HepG2 (cell line): ENCODE data around the gene TMEM250. TPM values are rescaled to one million over a fixed set of nuclear protein-coding genes. Genes with fewer than 3 reads are reported as not detected.

Experiments
- BCL6 ChIP-seq: IDR thresholded peaks from 2 replicates; pipeline ENCODE4 v1.6.1; 2016; ENCODE audit warnings: missing genetic modification reagents, missing compliant biosample characterization
- CEBPB ChIP-seq: IDR thresholded peaks from 2 replicates; pipeline ENCODE4 v1.6.1; 2011; ENCODE audit warnings: low read depth, low read length, improper control_type of control experiment, borderline replicate concordance
- FLYWCH1 ChIP-seq: sonication (generic); formaldehyde crosslinking; IDR thresholded peaks from 2 replicates; pipeline ENCODE4 v1.8.1; 2023; ENCODE audit warnings: mild to moderate bottlenecking, missing genetic modification reagents
- GABPA ChIP-seq, 2 experiments: IDR thresholded peaks; 2 replicates each; pipeline ENCODE4 v1.6.1; 2011 to 2016; ENCODE audit warnings: low read depth in 2 of 2, low read length in 1 of 2, missing biosample characterization in 1 of 2, missing genetic modification characterization in 1 of 2
- KAT8 ChIP-seq: IDR thresholded peaks from 2 replicates; pipeline ENCODE4 v1.6.1; 2016; ENCODE audit warnings: missing genetic modification reagents, missing compliant biosample characterization
- KDM4B ChIP-seq: sonication (generic); formaldehyde crosslinking; IDR thresholded peaks from 2 replicates; pipeline ENCODE4 v1.4.0; 2020; ENCODE audit warnings: missing genetic modification reagents
- MEIS2 ChIP-seq: sonication (generic); formaldehyde crosslinking; IDR thresholded peaks from 2 replicates; pipeline ENCODE4 v1.9.0; 2021; ENCODE audit warnings: mild to moderate bottlenecking, missing genetic modification reagents
- MLLT10 ChIP-seq: sonication (generic); formaldehyde crosslinking; IDR thresholded peaks from 2 replicates; pipeline ENCODE4 v1.4.0; 2020; ENCODE audit warnings: missing genetic modification reagents
- NCOR1 ChIP-seq: fragments of 200-600 bp; sonication (generic); IDR thresholded peaks from 2 replicates; pipeline ENCODE4 v1.7.0; 2017; ENCODE audit warnings: antibody characterized with exemption, low read length, borderline replicate concordance
- NR2F2 ChIP-seq: IDR thresholded peaks from 2 replicates; pipeline ENCODE4 v1.6.1; 2012; ENCODE audit warnings: low read depth, inconsistent platforms, borderline replicate concordance
- PHF8 ChIP-seq: sonication (generic); formaldehyde crosslinking; IDR thresholded peaks from 2 replicates; pipeline ENCODE4 v1.5.0; 2020; ENCODE audit warnings: missing genetic modification reagents
- RFX1 ChIP-seq: fragments of 450-650 bp; IDR thresholded peaks from 2 replicates; pipeline ENCODE4 v1.6.1; 2017
- SNRNP70 ChIP-seq: fragments of 200-400 bp; formaldehyde crosslinking; IDR thresholded peaks from 2 replicates; pipeline ENCODE4 v1.6.1; 2017; ENCODE audit warnings: mild to moderate bottlenecking, low read depth, low read length, moderate library complexity
- SP5 ChIP-seq: IDR thresholded peaks from 2 replicates; pipeline ENCODE4 v1.6.1; 2016; ENCODE audit warnings: low read depth, borderline replicate concordance
- STAT5B ChIP-seq: sonication (generic); formaldehyde crosslinking; IDR thresholded peaks from 2 replicates; pipeline ENCODE4 v1.4.0; 2020; ENCODE audit warnings: missing genetic modification reagents
- ZBTB42 ChIP-seq: sonication (generic); formaldehyde crosslinking; IDR thresholded peaks from 2 replicates; pipeline ENCODE4 v1.5.0; 2020; ENCODE audit warnings: mild to moderate bottlenecking, missing genetic modification reagents
- ZFP36 ChIP-seq: fragments of 150-350 bp; IDR thresholded peaks from 2 replicates; pipeline ENCODE4 v1.6.1; 2018; ENCODE audit warnings: borderline replicate concordance, low read length, low read depth; ENCODE audit not compliant: partially characterized antibody
- ZNF282 ChIP-seq: fragments of 450-650 bp; IDR thresholded peaks from 2 replicates; pipeline ENCODE4 v1.6.1; 2018; ENCODE audit not compliant: partially characterized antibody
- ZNF430 ChIP-seq: sonication (generic); formaldehyde crosslinking; IDR thresholded peaks from 2 replicates; pipeline ENCODE4 v1.9.0; 2021; ENCODE audit warnings: mild to moderate bottlenecking, missing genetic modification reagents
- ZNF569 ChIP-seq: sonication (generic); formaldehyde crosslinking; IDR thresholded peaks from 2 replicates; pipeline ENCODE4 v1.5.0; 2020; ENCODE audit warnings: mild to moderate bottlenecking, missing genetic modification reagents, moderate library complexity, borderline replicate concordance
- ZNF629 ChIP-seq: sonication (generic); formaldehyde crosslinking; conservative IDR thresholded peaks from 2 replicates; pipeline ENCODE4 v1.5.0; 2020; ENCODE audit warnings: missing genetic modification reagents
- ZNF768 ChIP-seq: sonication (generic); formaldehyde crosslinking; IDR thresholded peaks from 2 replicates; pipeline ENCODE4 v1.4.0; 2020; ENCODE audit warnings: missing genetic modification reagents
- ZNF816 ChIP-seq: sonication (generic); formaldehyde crosslinking; IDR thresholded peaks from 2 replicates; pipeline ENCODE4 v1.8.0; 2022; ENCODE audit warnings: missing genetic modification reagents, mild to moderate bottlenecking, borderline replicate concordance
- ZNF841 ChIP-seq: sonication (generic); formaldehyde crosslinking; IDR thresholded peaks from 2 replicates; pipeline ENCODE4 v1.8.1; 2023; ENCODE audit warnings: missing genetic modification reagents, borderline replicate concordance
- polyA plus RNA-seq, 8 experiments: library from polyadenylated mRNA; depleted of rRNA in 3 of 8; stranded (reverse) in 7 of 8; unstranded in 1 of 8; fragments of >200 nt; fragmentation: Illumina TruSeq in 4 of 8; extraction: Trizol in 4 of 8; gene quantifications; 2 replicates each; pipeline versions ENCODE4 v1.2.1 to v1.2.3, GENCODE V29; 2011 to 2016; ENCODE audit warnings: low read depth in 4 of 8, missing spikeins in 1 of 8, mixed read lengths in 1 of 8; ENCODE audit not compliant: insufficient read depth in 1 of 8
- total RNA-seq, 5 experiments: library from RNA; depleted of rRNA; stranded (reverse); fragments of >200 nt; fragmentation: Illumina TruSeq; extraction: Trizol; gene quantifications; 2 replicates each; pipeline ENCODE4 v1.2.3, GENCODE V29; 2016; ENCODE audit warnings: low read depth in 1 of 5
- TF ChIP-seq, protein P1 (sequence below): sonication (generic); formaldehyde crosslinking; IDR thresholded peaks from 2 replicates; pipeline ENCODE4 v1.5.0; 2020; ENCODE audit warnings: mild to moderate bottlenecking, missing genetic modification reagents
- TF ChIP-seq, protein P2 (sequence below), 2 experiments: sonication (generic) in 1 of 2; formaldehyde crosslinking in 1 of 2; IDR thresholded peaks; 2 replicates each; pipeline versions ENCODE4 v1.4.0 to v1.6.1; 2018 to 2020; ENCODE audit warnings: missing genetic modification reagents in 2 of 2, borderline replicate concordance in 1 of 2, low read depth in 1 of 2, mild to moderate bottlenecking in 1 of 2, missing biosample characterization in 1 of 2
- TF ChIP-seq, protein P3 (sequence below): IDR thresholded peaks from 2 replicates; pipeline ENCODE4 v1.6.1; 2016; ENCODE audit warnings: low read depth, borderline replicate concordance

Gene TMEM250
- total and polyA plus RNA-seq, 2 of the 13 experiments (the other 11 are each of a cell fraction or from before 2014, with no cell fraction given): 5.5 to 13.9 TPM

DNA sequence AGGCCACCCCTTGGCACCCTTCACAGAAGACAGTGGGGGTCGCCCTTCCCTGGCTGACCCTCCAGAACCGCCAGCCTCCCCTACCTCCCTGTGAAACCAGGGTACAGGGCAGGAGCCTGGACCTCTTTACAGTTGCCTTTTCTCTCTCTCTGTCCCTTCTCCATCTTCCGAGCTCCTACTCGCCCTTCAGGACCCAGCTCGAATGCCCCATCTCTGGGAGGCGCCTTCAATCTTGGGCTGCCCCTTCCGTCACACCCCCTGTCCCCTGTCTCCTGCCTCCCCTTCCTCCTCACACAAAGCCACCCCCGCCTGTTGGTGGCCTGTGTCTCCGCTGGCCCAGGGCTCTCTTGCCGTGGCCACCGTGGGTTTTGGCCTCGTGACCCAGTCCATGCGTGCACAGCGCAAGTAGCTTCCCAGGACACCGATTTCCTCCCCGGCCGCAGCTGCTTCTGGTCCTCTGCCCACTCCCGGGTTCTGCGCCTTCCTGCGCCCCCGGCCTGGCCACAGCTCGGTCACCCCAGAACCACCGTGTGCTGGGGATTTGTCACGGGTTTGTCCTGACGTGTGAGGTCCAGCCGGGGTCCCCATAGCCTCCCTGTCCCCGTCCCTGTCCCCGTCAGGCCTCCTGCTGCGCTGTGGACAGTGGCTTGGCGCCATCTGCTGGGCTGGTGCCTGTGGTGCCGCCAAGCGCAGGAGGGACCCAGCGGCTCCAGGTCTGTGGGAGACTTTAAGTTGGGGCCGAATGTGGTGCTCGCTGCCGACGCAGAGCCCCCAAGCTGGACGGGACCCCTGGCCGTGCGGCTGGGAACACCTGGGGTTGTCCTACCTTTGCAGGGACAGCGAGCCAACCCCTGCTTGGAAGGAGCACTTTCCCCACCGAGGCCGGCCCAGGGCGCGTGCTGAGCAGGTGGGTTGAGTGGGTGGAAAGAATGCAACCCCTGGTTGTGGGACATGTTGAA is 4.0 kb upstream of the TMEM250 start (continued):
- TF ChIP-seq, protein P1, sequence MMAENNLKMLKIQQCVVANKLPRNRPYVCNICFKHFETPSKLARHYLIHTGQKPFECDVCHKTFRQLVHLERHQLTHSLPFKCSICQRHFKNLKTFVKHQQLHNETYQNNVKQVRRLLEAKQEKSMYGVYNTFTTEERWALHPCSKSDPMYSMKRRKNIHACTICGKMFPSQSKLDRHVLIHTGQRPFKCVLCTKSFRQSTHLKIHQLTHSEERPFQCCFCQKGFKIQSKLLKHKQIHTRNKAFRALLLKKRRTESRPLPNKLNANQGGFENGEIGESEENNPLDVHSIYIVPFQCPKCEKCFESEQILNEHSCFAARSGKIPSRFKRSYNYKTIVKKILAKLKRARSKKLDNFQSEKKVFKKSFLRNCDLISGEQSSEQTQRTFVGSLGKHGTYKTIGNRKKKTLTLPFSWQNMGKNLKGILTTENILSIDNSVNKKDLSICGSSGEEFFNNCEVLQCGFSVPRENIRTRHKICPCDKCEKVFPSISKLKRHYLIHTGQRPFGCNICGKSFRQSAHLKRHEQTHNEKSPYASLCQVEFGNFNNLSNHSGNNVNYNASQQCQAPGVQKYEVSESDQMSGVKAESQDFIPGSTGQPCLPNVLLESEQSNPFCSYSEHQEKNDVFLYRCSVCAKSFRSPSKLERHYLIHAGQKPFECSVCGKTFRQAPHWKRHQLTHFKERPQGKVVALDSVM (CRISPR knock-in tag): no peak
- no peak for TF ChIP-seq CEBPB
- TF ChIP-seq ZNF816: no peak
- TF ChIP-seq PHF8 (CRISPR knock-in tag): 0 out of 2 replicates have a peak, but pooled peaks have one; percentile 22
- TF ChIP-seq ZFP36: no peak
- TF ChIP-seq MLLT10 (CRISPR knock-in tag): no peak
- TF ChIP-seq ZNF841: no peak
- TF ChIP-seq GABPA (IDR thresholded peaks at IDR 0.05; ENCODE audit: low read depth, low read length): no peak
- no peak for TF ChIP-seq GABPA (CRISPR knock-in tag; IDR thresholded peaks at IDR 0.05; ENCODE audit: low read depth)
- TF ChIP-seq ZNF629 (CRISPR knock-in tag): no peak
- TF ChIP-seq STAT5B: no peak
- TF ChIP-seq, protein P2, sequence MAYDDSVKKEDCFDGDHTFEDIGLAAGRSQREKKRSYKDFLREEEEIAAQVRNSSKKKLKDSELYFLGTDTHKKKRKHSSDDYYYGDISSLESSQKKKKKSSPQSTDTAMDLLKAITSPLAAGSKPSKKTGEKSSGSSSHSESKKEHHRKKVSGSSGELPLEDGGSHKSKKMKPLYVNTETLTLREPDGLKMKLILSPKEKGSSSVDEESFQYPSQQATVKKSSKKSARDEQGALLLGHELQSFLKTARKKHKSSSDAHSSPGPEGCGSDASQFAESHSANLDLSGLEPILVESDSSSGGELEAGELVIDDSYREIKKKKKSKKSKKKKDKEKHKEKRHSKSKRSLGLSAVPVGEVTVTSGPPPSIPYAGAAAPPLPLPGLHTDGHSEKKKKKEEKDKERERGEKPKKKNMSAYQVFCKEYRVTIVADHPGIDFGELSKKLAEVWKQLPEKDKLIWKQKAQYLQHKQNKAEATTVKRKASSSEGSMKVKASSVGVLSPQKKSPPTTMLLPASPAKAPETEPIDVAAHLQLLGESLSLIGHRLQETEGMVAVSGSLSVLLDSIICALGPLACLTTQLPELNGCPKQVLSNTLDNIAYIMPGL (CRISPR knock-in tag; IDR thresholded peaks at IDR 0.05; ENCODE audit: borderline replicate concordance in 1 of 2, low read depth in 1 of 2): 0 out of 4 replicates have a peak, but pooled peaks of 1 of the 2 experiments have one; percentile 40
- TF ChIP-seq FLYWCH1 (CRISPR knock-in tag): no peak
- no peak for TF ChIP-seq SP5 (CRISPR knock-in tag)
- TF ChIP-seq ZBTB42 (CRISPR knock-in tag): no peak
- no peak for TF ChIP-seq ZNF282
- TF ChIP-seq ZNF430 (CRISPR knock-in tag): no peak
- TF ChIP-seq ZNF569 (CRISPR knock-in tag): no peak
- TF ChIP-seq KAT8: 0 out of 2 replicates have a peak, but pooled peaks have one; percentile 25
- TF ChIP-seq, protein P3, sequence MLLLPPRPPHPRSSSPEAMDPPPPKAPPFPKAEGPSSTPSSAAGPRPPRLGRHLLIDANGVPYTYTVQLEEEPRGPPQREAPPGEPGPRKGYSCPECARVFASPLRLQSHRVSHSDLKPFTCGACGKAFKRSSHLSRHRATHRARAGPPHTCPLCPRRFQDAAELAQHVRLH: peak; percentile 74; the same call in 1 of the 2 replicates
- no peak for TF ChIP-seq BCL6
- no peak for TF ChIP-seq SNRNP70
- TF ChIP-seq ZNF768 (CRISPR knock-in tag): peak; percentile 50; the same call in 1 of the 2 replicates
- no peak for TF ChIP-seq NCOR1
- TF ChIP-seq KDM4B (CRISPR knock-in tag): peak; percentile 63; the same call in 1 of the 2 replicates
- TF ChIP-seq MEIS2: no peak; the same call in 1 of the 2 replicates
- TF ChIP-seq RFX1: no peak
- no peak for TF ChIP-seq NR2F2
